OCI-M2 (cell line): Measurements from ENCODE around the gene KDM4B.

ENCODE experiments used
- DNase-seq: peaks from one replicate; lab custom pipeline; 2025; ENCODE audit not compliant: unreplicated experiment; lab: John Stamatoyannopoulos, UW

The KDM4B gene

DNA sequence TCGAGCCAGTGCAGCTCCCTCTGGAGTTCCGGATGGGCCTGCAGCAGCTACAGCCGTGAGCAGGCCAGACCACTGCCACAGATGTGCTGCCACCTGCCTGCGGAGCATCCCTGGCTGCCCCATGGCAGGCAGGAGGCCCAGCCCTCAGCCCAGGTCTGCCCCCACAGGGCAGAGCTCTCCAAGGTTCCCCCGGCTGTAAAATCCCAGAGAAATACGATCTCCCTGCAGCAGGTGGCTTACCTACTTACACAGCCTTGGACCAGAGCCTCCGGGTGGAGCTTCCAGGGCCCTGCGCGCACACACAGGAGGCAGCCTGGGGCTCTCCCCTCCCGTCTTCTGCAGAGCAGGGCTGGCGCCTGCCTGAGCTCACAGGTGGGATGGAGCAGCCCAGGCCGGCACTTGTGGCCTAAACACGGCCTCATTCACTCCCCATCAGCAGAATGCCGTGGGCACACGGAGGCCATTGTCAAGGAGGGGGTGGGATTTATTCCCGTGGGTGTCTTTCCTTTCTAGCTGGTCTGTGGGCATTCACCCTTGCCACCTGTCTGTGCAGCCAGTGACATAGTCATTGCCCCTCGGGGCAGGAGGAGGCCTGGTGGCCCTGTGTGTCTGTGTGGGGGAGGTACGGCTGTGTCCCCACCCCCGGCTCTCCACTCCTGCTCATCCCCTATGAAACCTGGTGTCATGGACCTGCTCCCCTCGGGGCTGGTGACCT lies 118.0 kb downstream of the KDM4B start:
- no peak for DNase-seq

DNA sequence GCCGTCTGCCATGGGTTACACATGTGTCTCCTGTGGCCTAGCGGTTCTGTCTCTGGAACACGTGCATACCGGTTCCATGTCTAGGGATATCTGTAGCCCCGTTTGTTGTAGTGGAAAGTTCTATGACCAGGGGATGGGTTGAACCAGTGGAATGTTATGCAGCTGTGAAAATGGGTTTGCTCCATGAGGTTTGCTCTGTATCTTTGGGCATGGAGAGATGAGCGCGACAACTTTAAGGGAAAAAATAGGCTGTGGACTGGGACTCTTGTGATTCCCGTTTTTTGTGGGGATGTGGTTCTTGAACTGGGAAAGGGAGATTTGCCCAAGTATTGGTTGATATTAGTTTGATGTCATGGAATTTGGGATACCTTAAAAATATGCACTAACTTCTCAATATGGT lies 120.4 kb downstream of the KDM4B start:
- no peak for DNase-seq

- DNase-seq, result no peak
These were observed 121.6 kb downstream of the KDM4B start for GRCh38 chr19:5090465-5091017.

- peak; percentile 56 for DNase-seq
These were observed 122.2 kb downstream of the KDM4B start for GRCh38 chr19:5091018-5091683.

GRCh38 chr19:5091684-5092480 lies 123.0 kb downstream of the KDM4B start:
- DNase-seq, result no peak

- no peak for DNase-seq
These were observed 123.5 kb downstream of the KDM4B start for GRCh38 chr19:5092481-5092843.

GRCh38 chr19:5093297-5093928 lies 124.5 kb downstream of the KDM4B start:
- no peak for DNase-seq

DNA sequence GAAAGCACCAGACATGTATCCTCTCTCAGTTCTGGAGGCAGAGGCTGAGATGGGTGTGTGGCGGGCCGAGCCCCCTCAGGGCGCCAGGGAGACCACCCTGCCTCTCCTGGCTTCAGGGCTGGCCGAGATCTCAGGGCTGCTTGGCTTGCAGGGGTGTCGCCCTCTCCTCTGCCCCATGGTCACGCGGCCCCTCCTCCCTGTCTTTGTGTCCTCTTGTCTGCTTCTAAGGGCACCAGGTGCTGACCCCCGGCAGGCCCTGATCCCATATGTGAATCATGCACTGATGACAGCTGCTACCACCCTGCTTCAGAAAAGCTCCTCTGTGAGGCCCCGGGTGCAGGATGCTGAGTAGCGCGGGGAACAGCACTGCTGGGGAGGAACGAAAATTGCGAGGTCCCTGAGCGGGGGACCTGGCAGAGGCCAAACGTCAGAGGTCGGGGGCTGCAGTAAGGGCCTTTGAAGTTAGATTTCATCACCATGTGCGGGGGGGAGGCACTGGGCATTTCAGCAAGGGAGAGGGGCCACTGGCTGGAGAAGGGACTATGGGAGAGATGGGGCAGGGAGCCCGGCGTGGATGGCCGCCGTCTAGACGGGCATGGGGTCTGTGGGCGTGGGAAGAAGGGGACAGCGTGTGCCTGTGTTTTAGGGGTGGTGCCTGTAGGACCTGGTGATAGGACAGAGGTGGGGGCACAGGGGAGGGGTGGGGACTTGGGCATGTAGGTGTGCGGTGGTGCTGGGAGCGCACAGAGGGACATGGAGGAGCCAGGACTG lies 125.2 kb downstream of the KDM4B start:
- no peak for DNase-seq

DNA sequence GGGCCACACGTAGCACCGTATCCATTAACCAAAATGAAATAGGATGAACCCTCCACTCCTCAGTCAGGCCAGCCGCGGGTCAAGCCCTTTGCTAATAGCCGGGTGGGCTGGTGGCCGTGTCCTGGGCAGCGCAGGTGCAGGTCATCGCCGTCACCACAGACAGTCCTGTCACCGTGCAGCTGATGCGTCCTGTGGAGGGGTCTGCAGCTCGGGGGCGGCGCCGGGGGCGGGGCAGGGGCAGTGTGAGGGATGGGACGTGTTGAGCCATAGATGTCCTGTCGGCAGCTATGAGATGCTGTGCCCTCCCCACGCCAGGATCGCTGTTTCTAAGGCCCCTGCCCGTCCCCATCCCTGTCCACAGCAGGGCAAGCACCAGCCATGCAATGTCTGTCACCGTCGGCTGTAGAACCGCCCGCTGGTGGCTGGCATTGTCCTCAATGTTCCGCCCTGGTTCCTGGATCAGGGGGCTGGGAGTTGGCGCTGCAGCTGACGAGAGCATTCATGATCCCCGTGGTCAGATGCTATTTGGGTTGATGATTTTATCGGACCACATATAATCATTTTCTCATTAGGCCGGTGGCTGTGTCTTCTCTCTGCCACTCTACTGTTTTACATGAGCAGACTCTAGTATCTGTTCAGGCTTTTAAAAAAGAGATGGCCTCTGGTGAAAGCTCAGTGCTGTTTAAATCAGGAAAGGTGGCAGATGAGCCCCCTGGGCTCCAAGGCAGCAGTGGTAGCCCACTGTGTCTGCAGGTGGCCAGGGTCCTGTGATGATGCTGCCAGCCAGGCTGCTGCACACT lies 126.1 kb downstream of the KDM4B start:
- DNase-seq, result no peak

- DNase-seq, result no peak
These were observed 126.6 kb downstream of the KDM4B start for GRCh38 chr19:5095568-5095850.

- no peak for DNase-seq
These were observed 127.6 kb downstream of the KDM4B start for GRCh38 chr19:5096536-5096935.

- no peak for DNase-seq
These were observed 128.5 kb downstream of the KDM4B start for GRCh38 chr19:5097331-5097930.

GRCh38 chr19:5097959-5098623 lies 129.2 kb downstream of the KDM4B start:
- DNase-seq, result no peak

GRCh38 chr19:5098646-5099045 lies 129.7 kb downstream of the KDM4B start:
- DNase-seq, result no peak

DNA sequence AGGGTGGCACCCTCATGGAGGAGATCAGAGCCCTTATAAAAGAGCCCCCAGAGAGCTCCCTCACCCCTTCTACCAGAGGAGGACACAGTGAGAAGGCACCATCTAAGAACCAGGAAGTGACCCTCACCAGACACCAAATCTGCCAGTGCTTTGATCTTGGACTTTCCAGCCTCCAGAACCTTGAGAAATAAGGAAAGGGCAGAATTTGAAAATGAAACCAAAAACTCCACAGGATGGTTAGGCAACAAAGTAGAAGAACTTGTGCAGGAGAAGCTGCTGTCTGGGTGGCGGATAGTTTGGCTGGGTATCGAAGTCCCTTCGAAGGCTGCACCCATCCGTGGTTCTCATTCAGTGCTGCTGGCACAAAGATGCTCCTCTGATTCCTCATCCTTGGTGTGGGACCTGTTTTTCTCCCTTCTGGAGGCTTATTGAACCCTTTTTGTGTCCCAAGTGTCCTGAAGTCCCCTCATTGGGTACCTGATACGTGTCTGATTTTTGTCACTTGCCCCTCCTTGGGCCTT lies 130.8 kb downstream of the KDM4B start:
- DNase-seq, result no peak

- no peak for DNase-seq
These were observed 133.0 kb downstream of the KDM4B start for GRCh38 chr19:5101871-5102270.

DNA sequence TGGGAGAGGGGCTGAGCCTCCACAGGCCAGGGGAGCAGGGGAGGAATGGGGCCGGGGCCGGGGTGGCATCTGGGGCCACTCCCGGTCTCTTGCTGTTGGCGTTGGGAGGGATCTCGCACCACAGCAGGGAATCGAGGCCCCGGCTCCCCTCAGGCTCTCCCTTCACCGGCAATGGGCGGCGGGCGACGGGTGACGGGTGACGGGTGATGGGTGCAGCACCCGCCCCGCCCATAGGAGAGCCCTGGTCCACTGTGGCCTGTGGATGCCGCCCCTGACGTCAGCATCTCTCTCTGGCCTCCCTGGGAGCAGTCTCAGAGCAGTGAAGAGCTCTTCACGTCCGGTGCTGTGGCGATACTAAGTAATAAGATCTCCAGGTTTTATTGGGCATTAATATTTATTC lies 133.6 kb downstream of the KDM4B start:
- DNase-seq, result no peak

GRCh38 chr19:5103061-5103701 lies 134.3 kb downstream of the KDM4B start:
- no peak for DNase-seq
